HepG2 (cell line): ENCODE data around the gene KCTD19. TPM values are rescaled to one million over a fixed set of nuclear protein-coding genes. Genes with fewer than 3 reads are reported as not detected.

Source experiments
- ATAC-seq: fragments of 200-7000 bp; cut with Tn5 transposase; 3 replicates; pipeline ENCODE4 v1.9.1; 2020; ENCODE audit warnings: mild to moderate bottlenecking, moderate library complexity
- BruUV-seq: library from RNA; stranded (reverse); fragments of 400-500 nt; replicated peaks from 2 replicates; lab custom pipeline; 2021; lab: Mats Ljungman, UMichigan
- CTCF ChIA-PET: fragments of 300-600 bp; formaldehyde crosslinking; extraction: SDS; loops from one replicate; lab custom pipeline; 2021; ENCODE audit warnings: low total read pairs, inconsistent platforms, low intra/inter-chr PET ratio; lab: Yijun Ruan, JAX
- POLR2A ChIA-PET: fragments of 350-600 bp; sonication (Branson Sonifier 250); formaldehyde crosslinking; loops from one replicate; lab custom pipeline; 2020; ENCODE audit warnings: antibody characterized with exemption, inconsistent platforms; lab: Yijun Ruan, JAX
- DNase-seq: peaks from one replicate; pipeline ENCODE4 v3.0.0-alpha.2; 2015; ENCODE audit warnings: low spot score
- FAIRE-seq: peaks from 3 replicates; lab custom pipeline; 2011; peaks lifted over from hg19 to GRCh38; lab: Jason Lieb, UNC
- H2AFZ ChIP-seq: one replicate; pipeline ENCODE4 v1.6.1; 2011; ENCODE audit warnings: low read length, inconsistent platforms
- H3K27ac ChIP-seq: fragments of 300-600 bp; 3 replicates; pipeline ENCODE4 v1.8.0; 2011; ENCODE audit warnings: mixed run types, mild to moderate bottlenecking, mixed read lengths, low read length, inconsistent platforms; ENCODE audit not compliant: insufficient read depth; ENCODE audit errors: extremely low read length
- H3K27me3 ChIP-seq, 2 experiments: fragments of 200-600 bp in 1 of 2; 2 replicates in 1 of 2; 3 replicates in 1 of 2; pipeline versions ENCODE4 v1.6.0 to v1.8.0; 2011; ENCODE audit warnings: low read length in 2 of 2, mild to moderate bottlenecking in 2 of 2, moderate library complexity in 2 of 2, inconsistent platforms in 1 of 2; ENCODE audit not compliant: insufficient read depth in 2 of 2, control insufficient read depth in 1 of 2
- H3K36me3 ChIP-seq, 2 experiments: fragments of 200-600 bp in 1 of 2; replicated peaks in 1 of 2; 2 replicates in 1 of 2; 3 replicates in 1 of 2; pipeline versions ENCODE4 v1.5.1 to v1.8.0; 2011; ENCODE audit warnings: low read length in 2 of 2, inconsistent platforms in 1 of 2; ENCODE audit not compliant: insufficient read depth in 2 of 2, control insufficient read depth in 1 of 2
- H3K4me1 ChIP-seq: 2 replicates; pipeline ENCODE4 v1.5.1; 2012; ENCODE audit warnings: low read length, inconsistent platforms; ENCODE audit not compliant: insufficient read depth
- H3K4me2 ChIP-seq: 2 replicates; pipeline ENCODE4 v1.6.0; 2011; ENCODE audit warnings: low read depth, low read length, inconsistent platforms
- H3K4me3 ChIP-seq, 3 experiments: fragments of 200-600 bp in 1 of 3; sonication (generic), shearing (Covaris generic) in 1 of 3; replicated peaks in 1 of 3; 2 replicates each; pipeline ENCODE4 v1.5.1; 2011 to 2016; ENCODE audit warnings: low read length in 3 of 3, inconsistent platforms in 2 of 3, low read depth in 2 of 3, mild to moderate bottlenecking in 2 of 3, control low read depth in 1 of 3, mixed read lengths in 1 of 3; ENCODE audit not compliant: insufficient read depth in 1 of 3
- H3K79me2 ChIP-seq: one replicate; pipeline ENCODE4 v1.6.1; 2011; ENCODE audit warnings: low read length, inconsistent platforms; ENCODE audit not compliant: insufficient read depth
- H3K9ac ChIP-seq: 2 replicates; pipeline ENCODE4 v1.6.0; 2011; ENCODE audit warnings: mild to moderate bottlenecking, low read depth, low read length, inconsistent platforms; ENCODE audit not compliant: insufficient read depth
- H3K9me3 ChIP-seq: 2 replicates; pipeline ENCODE4 v1.5.1; 2012; ENCODE audit warnings: mild to moderate bottlenecking, low read length
- H4K20me1 ChIP-seq: 2 replicates; pipeline ENCODE4 v1.6.0; 2011; ENCODE audit warnings: inconsistent platforms, mild to moderate bottlenecking, low read length, moderate library complexity; ENCODE audit not compliant: insufficient read depth
- ATF2 ChIP-seq: sonication (generic); formaldehyde crosslinking; IDR thresholded peaks from 2 replicates; pipeline ENCODE4 v1.4.0; 2020; ENCODE audit warnings: missing genetic modification reagents
- ATF4 ChIP-seq, 2 experiments: fragments of 450-650 bp in 1 of 2; sonication (generic) in 1 of 2; formaldehyde crosslinking; IDR thresholded peaks; 2 replicates each; pipeline versions ENCODE4 v1.5.0 to v1.8.0; 2020 to 2022; ENCODE audit warnings: mild to moderate bottlenecking in 1 of 2, missing genetic modification reagents in 1 of 2
- ESRRA ChIP-seq: sonication (generic); formaldehyde crosslinking; IDR thresholded peaks from 2 replicates; pipeline ENCODE4 v1.5.1; 2020; ENCODE audit warnings: mild to moderate bottlenecking, low read depth, missing genetic modification reagents
- GTF2F1 ChIP-seq: fragments of 150-350 bp; IDR thresholded peaks from 2 replicates; pipeline ENCODE4 v1.6.1; 2014; ENCODE audit warnings: low read length
- HIC2 ChIP-seq: sonication (generic); formaldehyde crosslinking; IDR thresholded peaks from 2 replicates; pipeline ENCODE4 v1.9.0; 2022; ENCODE audit warnings: low read depth, missing genetic modification reagents
- PAX8 ChIP-seq: sonication (generic); formaldehyde crosslinking; IDR thresholded peaks from 2 replicates; pipeline ENCODE4 v1.8.0; 2022; ENCODE audit warnings: mild to moderate bottlenecking, missing genetic modification reagents, borderline replicate concordance
- SAP130 ChIP-seq: IDR thresholded peaks from 2 replicates; pipeline ENCODE4 v1.6.1; 2016; ENCODE audit warnings: low read depth
- SMAD1 ChIP-seq: sonication (generic); formaldehyde crosslinking; IDR thresholded peaks from 2 replicates; pipeline ENCODE4 v1.4.0; 2020; ENCODE audit warnings: missing genetic modification reagents, low read depth, mild to moderate bottlenecking, borderline replicate concordance
- TEAD3 ChIP-seq: optimal IDR thresholded peaks from 2 replicates; pipeline ENCODE3; 2016; ENCODE audit warnings: borderline replicate concordance
- TERF1 ChIP-seq: sonication (generic); formaldehyde crosslinking; IDR thresholded peaks from 2 replicates; pipeline ENCODE4 v1.8.0; 2022; ENCODE audit warnings: mild to moderate bottlenecking, missing genetic modification reagents, moderate library complexity
- ZMYM4 ChIP-seq: sonication (generic); formaldehyde crosslinking; IDR thresholded peaks from 2 replicates; pipeline ENCODE4 v1.8.1; 2023; ENCODE audit warnings: mild to moderate bottlenecking, missing genetic modification reagents
- ZNF225 ChIP-seq: sonication (generic); formaldehyde crosslinking; IDR thresholded peaks from 2 replicates; pipeline ENCODE4 v1.4.0; 2020; ENCODE audit warnings: mild to moderate bottlenecking, missing genetic modification reagents
- ZNF230 ChIP-seq: sonication (generic); formaldehyde crosslinking; IDR thresholded peaks from 2 replicates; pipeline ENCODE4 v1.4.0; 2020; ENCODE audit warnings: mild to moderate bottlenecking, missing genetic modification reagents
- ZNF296 ChIP-seq: sonication (generic); formaldehyde crosslinking; conservative IDR thresholded peaks from 2 replicates; pipeline ENCODE4 v1.5.0; 2020; ENCODE audit warnings: mild to moderate bottlenecking, missing genetic modification reagents
- ZNF333 ChIP-seq: sonication (generic); formaldehyde crosslinking; IDR thresholded peaks from 2 replicates; pipeline ENCODE4 v1.4.0; 2020; ENCODE audit warnings: mild to moderate bottlenecking, missing genetic modification reagents, borderline replicate concordance
- ZNF546 ChIP-seq: sonication (generic); formaldehyde crosslinking; conservative IDR thresholded peaks from 2 replicates; pipeline ENCODE4 v1.8.1; 2023; ENCODE audit warnings: mild to moderate bottlenecking, missing genetic modification reagents
- ZNF552 ChIP-seq: sonication (generic); formaldehyde crosslinking; IDR thresholded peaks from 2 replicates; pipeline ENCODE4 v1.9.0; 2022; ENCODE audit warnings: missing genetic modification reagents, mild to moderate bottlenecking, borderline replicate concordance
- ZNF768 ChIP-seq: sonication (generic); formaldehyde crosslinking; IDR thresholded peaks from 2 replicates; pipeline ENCODE4 v1.4.0; 2020; ENCODE audit warnings: missing genetic modification reagents
- WGBS: methylation state at CpG from one replicate; pipeline ENCODE4 v1.1.6; 2017; ENCODE audit warnings: low lambda C conversion rate; 5-methylcytosine and 5-hydroxymethylcytosine counted together
- in situ Hi-C: cut with HindIII; loops from 2 replicates; pipeline ENCODE4 v1.10.0; 2017; ENCODE audit warnings: low pct_unique_long_range_greater_than_20kb; ENCODE audit not compliant: extremely low pct_ligation_motif_present
- intact Hi-C: fragments of 100-400 bp; cut with micrococcal nuclease; formaldehyde crosslinking; loops from one replicate; pipeline ENCODE4 v1.10.0; 2022; ENCODE audit not compliant: unreplicated experiment
- polyA plus RNA-seq, 8 experiments: library from polyadenylated mRNA; depleted of rRNA in 3 of 8; stranded (reverse) in 7 of 8; unstranded in 1 of 8; fragments of >200 nt; fragmentation: Illumina TruSeq in 4 of 8; extraction: Trizol in 4 of 8; gene quantifications; 2 replicates each; pipeline versions ENCODE4 v1.2.1 to v1.2.3, GENCODE V29; 2011 to 2016; ENCODE audit warnings: low read depth in 4 of 8, missing spikeins in 1 of 8, mixed read lengths in 1 of 8; ENCODE audit not compliant: insufficient read depth in 1 of 8
- total RNA-seq, 5 experiments: library from RNA; depleted of rRNA; stranded (reverse); fragments of >200 nt; fragmentation: Illumina TruSeq; extraction: Trizol; gene quantifications; 2 replicates each; pipeline ENCODE4 v1.2.3, GENCODE V29; 2016; ENCODE audit warnings: low read depth in 1 of 5

The KCTD19 gene
- total and polyA plus RNA-seq, 2 of the 13 experiments (the other 11 are each of a cell fraction or from before 2014, with no cell fraction given): not detected

- Histone ChIP-seq H3K9ac (peak overlapping the region; percentile 69), H2AFZ (no peak overlapping the region), H3K4me3 (peak overlapping the region; percentile 63 to 85 (median 82)), H4K20me1 (no peaks in the 10 kb centered on the region), H3K79me2 (no peaks in the 10 kb centered on the region), H3K4me1 (peaks cover 60% of the 10 kb centered on the region), H3K27ac (peak overlapping the region; percentile 73), H3K4me2 (peak overlapping the region; percentile 97), H3K9me3 (no peaks in the 10 kb centered on the region), H3K27me3 (peaks cover 0 to 22% of the 10 kb centered on the region in 2 experiments; a peak in 3 of 5 replicates), H3K36me3 (peaks cover 0 to 2% of the 10 kb centered on the region in 2 experiments; a peak in 2 of 5 replicates)
- WGBS: 2% methylated on average over 21 of the region's 26 CpGs
- intact Hi-C loops (loop anchor here (1.0 to 2.0 kb wide), 2 partner anchors 19 to 54 kb away; partner anchors contain the start of genes E2F4 and TMEM208), in situ Hi-C loops (no loop called here)
- ChIA-PET POLR2A (interaction anchor here (1.0 to 6.1 kb wide), 19 partner anchors 9 to 293 kb away, joined by 3 to 71 read pairs (median 6); partner anchors contain the start of genes HSD11B2, PLEKHG4 and TMEM208), CTCF (interaction anchor here (1.3 kb wide), 1 partner anchor 269 kb away, joined by 3 read pairs; no protein-coding TSS in a partner anchor)
- no peak for FAIRE-seq
- DNase-seq: peak; percentile 56
- ATAC-seq: peak; percentile 36
- no TSS peak for BruUV-seq
- TF ChIP-seq TERF1 (CRISPR knock-in tag) (0 out of 2 replicates have a peak, but pooled peaks have one; percentile 29), SMAD1 (no peak), TEAD3 (peak; percentile 30), ATF2 (0 out of 2 replicates have a peak, but pooled peaks have one; percentile 1), GTF2F1 (no peak), SAP130 (no peak), PAX8 (CRISPR knock-in tag) (0 out of 2 replicates have a peak, but pooled peaks have one; percentile 67), ESRRA (0 out of 2 replicates have a peak, but pooled peaks have one; percentile 25), ATF4 (CRISPR knock-in tag; IDR thresholded peaks at IDR 0.05) (0 out of 4 replicates have a peak, but pooled peaks of 1 of the 2 experiments have one; percentile 10), ZNF230 (CRISPR knock-in tag) (peak; percentile 19; the same call in 1 of the 2 replicates), HIC2 (CRISPR knock-in tag) (no peak), ZMYM4 (CRISPR knock-in tag) (no peak), ZNF552 (CRISPR knock-in tag) (0 out of 2 replicates have a peak, but pooled peaks have one; percentile 20), ZNF296 (CRISPR knock-in tag) (peak; percentile 75; the same call in 1 of the 2 replicates), ZNF333 (CRISPR knock-in tag) (no peak), ZNF768 (CRISPR knock-in tag) (0 out of 2 replicates have a peak, but pooled peaks have one; percentile 5), ZNF225 (CRISPR knock-in tag) (peak; percentile 45; the same call in 1 of the 2 replicates), ZNF546 (CRISPR knock-in tag) (peak; percentile 2; the same call in 1 of the 2 replicates)
Measured at GRCh38 chr16:67246756-67247191, 79.8 kb downstream of the KCTD19 start.
